ENCODE results near the gene OSBPL10. TPM values are rescaled to one million over a fixed set of nuclear protein-coding genes. Genes with fewer than 3 reads are reported as not detected.

The OSBPL10 gene
- total and polyA plus RNA-seq, 8 donors, result 1.8 to 37.7 (median 5.9) TPM

- no peak overlapping the region for H3K27ac ChIP-seq
- no peaks in the 10 kb centered on the region for H3K27me3 ChIP-seq
- DNase-seq, result no peak
- H3K4me1 ChIP-seq, result no peaks in the 10 kb centered on the region
- WGBS, 5 donors, result 91 to 94% (median 92%) methylated on average over 17 of the region's 17 CpGs
- H3K36me3 ChIP-seq, result no peaks in the 10 kb centered on the region
- H3K4me3 ChIP-seq, result no peak overlapping the region
- no peaks in the 10 kb centered on the region for H3K9me3 ChIP-seq
- intact Hi-C loops (cut with DNase I; ENCODE audit: low total_unique reads), result no loop called here
- no peak for TF ChIP-seq EP300 (IDR thresholded peaks at IDR 0.05)
- no peak for TF ChIP-seq POLR2AphosphoS5 (IDR thresholded peaks at IDR 0.05)
- TF ChIP-seq CTCF (IDR thresholded peaks at IDR 0.05), result no peak
- TF ChIP-seq POLR2A (IDR thresholded peaks at IDR 0.05), result no peak
Measured at GRCh38 chr3:31829826-31830426, 151.1 kb downstream of the OSBPL10 start.

GRCh38 chr3:31829010-31829409 lies 152.1 kb downstream of the OSBPL10 start:
- 92 to 96% (median 93%) methylated on average over 6 of the region's 6 CpGs for WGBS, 5 donors

GRCh38 chr3:31828007-31828406 lies 153.1 kb downstream of the OSBPL10 start:
- 75 to 96% (median 87%) methylated on average over 1 of the region's 1 CpG for WGBS, 5 donors

More at GRCh38 chr3:31829010-31829409, 152.1 kb downstream of the OSBPL10 start:
- Histone ChIP-seq H3K36me3 (no peaks in the 10 kb centered on the region), H3K4me3 (no peak overlapping the region), H3K9me3 (no peaks in the 10 kb centered on the region), H3K27ac (no peak overlapping the region), H3K4me1 (no peaks in the 10 kb centered on the region), H3K27me3 (no peaks in the 10 kb centered on the region)
- intact Hi-C loops (cut with DNase I; ENCODE audit: low total_unique reads), result no loop called here
- DNase-seq, result no peak
- TF ChIP-seq POLR2AphosphoS5 (IDR thresholded peaks at IDR 0.05), result no peak
- TF ChIP-seq CTCF (IDR thresholded peaks at IDR 0.05), result no peak
- TF ChIP-seq EP300 (IDR thresholded peaks at IDR 0.05), result no peak
- no peak for TF ChIP-seq POLR2A (IDR thresholded peaks at IDR 0.05)

GRCh38 chr3:31823184-31823583 lies 157.9 kb downstream of the OSBPL10 start:
- intact Hi-C loops (cut with DNase I; ENCODE audit: low total_unique reads), result no loop called here

More at GRCh38 chr3:31828007-31828406, 153.1 kb downstream of the OSBPL10 start:
- no peak for DNase-seq
- intact Hi-C loops (cut with DNase I; ENCODE audit: low total_unique reads), result no loop called here
- H3K36me3 ChIP-seq, result no peaks in the 10 kb centered on the region
- no peak overlapping the region for H3K27ac ChIP-seq
- H3K4me3 ChIP-seq, result no peak overlapping the region
- H3K27me3 ChIP-seq, result no peaks in the 10 kb centered on the region
- no peak for TF ChIP-seq POLR2A (IDR thresholded peaks at IDR 0.05)
- no peak for TF ChIP-seq CTCF (IDR thresholded peaks at IDR 0.05)
- no peak for TF ChIP-seq EP300 (IDR thresholded peaks at IDR 0.05)
- no peak for TF ChIP-seq POLR2AphosphoS5 (IDR thresholded peaks at IDR 0.05)
- no peaks in the 10 kb centered on the region for H3K9me3 ChIP-seq
- H3K4me1 ChIP-seq, result no peaks in the 10 kb centered on the region

More at GRCh38 chr3:31823184-31823583, 157.9 kb downstream of the OSBPL10 start:
- H3K4me1 ChIP-seq, result no peaks in the 10 kb centered on the region
- DNase-seq, result no peak
- TF ChIP-seq CTCF (IDR thresholded peaks at IDR 0.05) (no peak), POLR2A (IDR thresholded peaks at IDR 0.05) (no peak)
- no peak overlapping the region for H3K27ac ChIP-seq
- 85 to 92% (median 91%) methylated on average over 3 of the region's 3 CpGs for WGBS, 5 donors
- H3K4me3 ChIP-seq, result no peak overlapping the region
- H3K36me3 ChIP-seq, result no peaks in the 10 kb centered on the region
- no peaks in the 10 kb centered on the region for H3K27me3 ChIP-seq
- H3K9me3 ChIP-seq, result no peaks in the 10 kb centered on the region

All from stomach (tissue), 9 donors.